Measurements from ENCODE around the gene PIP4K2A.

The PIP4K2A gene

GRCh38 chr10:22666287-22667092, 47.9 kb downstream of the PIP4K2A start:
- DNase-seq (ENCODE audit: low read depth): peak; percentile 66

DNA sequence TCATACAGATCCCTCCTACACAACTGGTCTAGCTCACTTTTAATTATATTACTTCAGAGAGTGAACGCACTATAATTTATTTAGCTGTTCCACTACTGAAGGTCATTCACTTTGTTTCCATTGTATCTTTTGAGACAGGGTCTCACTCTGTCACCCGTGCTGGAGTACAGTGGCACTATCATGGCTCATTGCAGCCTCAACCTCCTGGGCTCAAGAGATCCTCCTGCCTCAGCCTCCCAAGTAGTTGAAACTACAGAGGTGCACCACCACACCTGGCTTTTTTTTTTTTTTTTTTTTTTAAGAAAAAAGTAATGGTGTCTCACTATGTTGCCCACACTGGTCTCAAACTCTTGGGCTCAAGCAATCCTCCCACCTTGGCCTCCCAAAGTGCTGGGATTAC, 49.0 kb downstream of the PIP4K2A start:
- DNase-seq (ENCODE audit: low read depth): no peak

GRCh38 chr10:22662733-22663330, 51.5 kb downstream of the PIP4K2A start:
- no peak for DNase-seq (ENCODE audit: low read depth)

DNA sequence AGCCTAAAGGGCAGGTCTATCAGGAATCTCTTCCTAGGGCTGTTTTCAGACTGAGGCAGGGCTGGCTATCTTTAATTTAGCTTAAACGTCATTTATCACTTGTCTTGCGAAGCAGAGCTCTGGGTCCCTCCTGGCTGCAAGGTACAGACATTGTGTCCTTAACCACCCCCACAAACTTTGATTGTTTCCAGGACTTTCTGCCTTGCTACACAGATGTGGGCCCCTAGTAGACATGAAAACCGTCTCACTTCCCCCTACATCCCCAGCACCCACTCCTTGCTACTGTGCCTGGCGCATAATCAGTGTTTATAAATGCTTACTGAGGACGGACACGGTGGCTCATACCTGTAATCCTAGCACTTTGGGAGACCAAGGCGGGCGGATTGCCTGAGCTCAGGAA, 54.5 kb downstream of the PIP4K2A start:
- no peak for DNase-seq (ENCODE audit: low read depth)

DNA sequence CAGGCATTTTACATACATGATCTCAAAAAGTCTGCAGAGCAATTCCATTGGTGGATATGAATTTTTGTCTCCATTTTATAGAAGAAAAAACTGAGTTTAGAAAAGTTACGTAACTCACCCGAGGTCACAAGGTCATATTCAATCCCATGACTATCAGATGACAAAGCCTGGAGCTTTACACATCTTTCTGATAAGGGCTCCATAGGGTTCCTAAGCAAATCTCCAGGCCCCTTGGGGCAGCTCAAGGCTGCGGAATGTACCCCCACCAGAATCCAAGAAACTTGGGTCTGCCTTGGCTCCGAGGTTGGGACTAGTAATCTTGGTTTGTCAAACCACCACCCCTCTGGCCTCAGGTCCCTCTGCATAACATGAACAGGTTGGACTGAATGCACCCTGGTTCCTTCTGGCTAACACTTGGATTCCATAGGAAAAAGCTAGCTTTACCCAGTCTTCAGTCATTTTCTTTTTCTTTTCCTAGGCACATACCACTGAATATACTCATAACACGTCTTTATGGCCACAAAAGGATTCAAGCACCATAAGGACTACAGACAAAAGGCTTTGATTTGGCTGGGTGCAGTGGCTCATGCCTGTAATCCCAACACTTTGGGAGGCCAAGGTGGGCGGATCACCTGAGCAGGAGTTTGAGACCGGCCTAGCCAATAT, 55.5 kb downstream of the PIP4K2A start:
- no peak for DNase-seq (ENCODE audit: low read depth)

DNA sequence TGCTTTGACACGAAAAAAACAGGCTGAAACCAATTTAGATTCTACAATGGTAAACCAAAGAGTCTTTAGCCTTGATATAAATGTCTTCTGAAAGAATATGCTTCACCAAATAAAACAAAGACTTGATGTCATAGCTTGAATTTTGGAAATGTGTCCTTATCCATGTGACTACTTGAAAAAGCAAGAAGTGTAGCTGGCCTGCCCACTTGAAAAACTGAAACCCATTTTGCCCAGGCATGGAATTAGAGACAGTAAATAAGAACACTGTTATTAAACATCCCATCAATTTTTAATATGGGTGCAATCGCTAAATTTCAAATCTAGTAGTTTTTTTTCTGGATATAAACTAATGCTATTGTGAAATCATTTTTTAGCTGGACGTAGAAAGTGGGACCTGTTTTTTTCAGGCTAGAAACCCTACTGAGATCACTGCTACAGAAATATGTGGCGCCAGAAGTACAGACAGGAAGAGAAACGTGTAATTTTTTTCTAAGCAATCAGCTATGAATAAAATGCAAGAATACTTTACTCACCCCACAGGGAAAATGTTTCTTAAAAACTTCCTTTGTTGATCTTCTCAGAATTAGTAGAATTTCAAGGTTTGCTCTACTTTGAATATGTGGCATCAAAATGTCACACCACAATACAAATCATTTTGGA, 56.7 kb downstream of the PIP4K2A start:
- no peak for DNase-seq (ENCODE audit: low read depth)

- DNase-seq (ENCODE audit: low read depth): no peak
Measured at GRCh38 chr10:22657024-22657423, 57.4 kb downstream of the PIP4K2A start.

DNA sequence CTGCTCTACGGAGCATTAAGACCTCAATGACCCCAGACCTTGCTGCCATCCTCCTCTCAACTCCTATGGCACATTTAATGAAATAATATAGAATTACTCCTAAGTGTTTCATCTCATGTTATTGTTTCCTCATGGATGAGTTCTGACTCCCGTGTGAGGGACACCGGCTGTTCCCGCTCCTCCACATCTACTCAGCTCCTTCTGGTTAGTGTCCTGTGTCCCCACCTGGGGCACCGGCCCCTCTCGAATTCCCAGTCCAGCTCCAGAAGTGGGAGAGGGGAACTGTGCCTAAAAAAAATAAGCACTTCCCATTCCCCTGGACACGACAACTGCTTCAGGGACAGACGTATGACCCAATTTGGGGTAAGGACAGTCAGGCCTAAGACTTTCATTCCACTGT, 58.3 kb downstream of the PIP4K2A start:
- no peak for DNase-seq (ENCODE audit: low read depth)

DNA sequence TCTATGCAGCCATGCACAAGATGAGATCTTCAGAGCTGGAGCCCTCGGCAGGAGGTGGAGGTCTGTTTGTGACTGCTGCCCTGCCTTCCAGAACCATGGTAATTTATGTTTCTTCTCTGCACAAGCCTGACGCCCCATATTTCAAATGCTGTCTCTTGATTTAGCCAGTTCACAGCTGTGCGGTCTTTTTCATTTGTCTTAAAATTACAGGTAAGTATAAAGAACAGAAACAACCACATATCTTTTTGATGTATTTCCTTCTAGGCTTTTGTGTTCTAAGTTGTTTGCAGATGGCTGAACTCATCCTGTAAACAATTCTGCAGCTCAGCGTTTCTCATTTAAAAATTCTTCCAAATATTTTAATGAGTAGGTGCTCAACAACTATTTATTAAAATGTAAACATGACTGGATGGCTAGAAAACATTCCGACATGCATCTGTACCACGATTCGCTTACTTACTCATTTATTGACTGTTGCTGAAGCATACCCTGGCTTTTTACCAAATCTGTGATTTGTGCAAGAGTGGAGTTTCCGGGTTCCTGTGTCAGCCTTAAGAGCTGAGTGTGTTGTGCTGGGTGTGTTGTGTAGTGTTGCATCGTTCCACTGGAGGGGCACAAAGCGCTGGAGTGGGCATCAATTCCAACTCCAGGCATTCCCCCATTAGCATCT, 58.9 kb downstream of the PIP4K2A start:
- DNase-seq (ENCODE audit: low read depth): peak; percentile 45

- no peak for DNase-seq (ENCODE audit: low read depth)
Measured at GRCh38 chr10:22652988-22653481, 61.3 kb downstream of the PIP4K2A start.

DNA sequence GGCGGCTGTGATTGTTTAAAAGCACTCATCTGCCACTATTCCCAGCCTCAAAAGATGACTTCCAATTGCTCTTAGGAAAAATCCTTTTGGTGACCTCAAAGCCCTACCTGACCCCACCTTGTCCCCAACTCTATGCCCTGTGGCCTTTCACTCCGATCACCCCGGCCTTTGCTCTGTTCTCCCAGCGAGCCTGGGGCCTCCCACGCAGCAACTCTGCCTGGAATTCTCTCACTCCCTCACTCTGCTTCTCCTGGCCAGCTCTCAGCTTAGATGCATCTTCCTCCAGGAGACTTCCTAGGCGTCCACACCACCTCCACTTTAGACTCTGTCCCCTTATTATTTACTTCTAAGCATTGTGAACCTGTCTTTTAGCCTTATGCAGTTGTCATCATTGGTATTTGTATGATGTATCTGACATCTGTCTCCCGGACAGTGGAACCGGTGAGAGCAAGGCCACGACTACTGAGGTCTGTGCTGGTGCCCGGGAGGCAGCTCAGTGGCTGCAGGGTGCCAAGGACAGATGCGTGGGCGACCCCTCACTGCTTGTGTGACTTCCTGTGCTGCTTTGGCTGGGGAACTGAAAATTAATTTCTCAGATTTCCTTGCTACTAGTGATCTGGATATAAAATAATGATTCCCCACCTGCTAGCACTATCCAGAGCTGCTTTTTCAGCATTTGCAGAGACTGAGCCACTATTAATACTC, 63.0 kb downstream of the PIP4K2A start:
- no peak for DNase-seq (ENCODE audit: low read depth)

- no peak for DNase-seq (ENCODE audit: low read depth)
Measured at GRCh38 chr10:22649994-22650393, 64.4 kb downstream of the PIP4K2A start.

GRCh38 chr10:22649390-22649841, 65.0 kb downstream of the PIP4K2A start:
- no peak for DNase-seq (ENCODE audit: low read depth)

- no peak for DNase-seq (ENCODE audit: low read depth)
Measured at GRCh38 chr10:22648547-22648961, 65.8 kb downstream of the PIP4K2A start.

GRCh38 chr10:22647244-22647643, 67.1 kb downstream of the PIP4K2A start:
- no peak for DNase-seq (ENCODE audit: low read depth)

- DNase-seq (ENCODE audit: low read depth): no peak
Measured at GRCh38 chr10:22646388-22646853, 68.0 kb downstream of the PIP4K2A start.

GRCh38 chr10:22644222-22644621, 70.2 kb downstream of the PIP4K2A start:
- DNase-seq (ENCODE audit: low read depth): no peak

GRCh38 chr10:22643775-22644174, 70.6 kb downstream of the PIP4K2A start:
- no peak for DNase-seq (ENCODE audit: low read depth)

DNA sequence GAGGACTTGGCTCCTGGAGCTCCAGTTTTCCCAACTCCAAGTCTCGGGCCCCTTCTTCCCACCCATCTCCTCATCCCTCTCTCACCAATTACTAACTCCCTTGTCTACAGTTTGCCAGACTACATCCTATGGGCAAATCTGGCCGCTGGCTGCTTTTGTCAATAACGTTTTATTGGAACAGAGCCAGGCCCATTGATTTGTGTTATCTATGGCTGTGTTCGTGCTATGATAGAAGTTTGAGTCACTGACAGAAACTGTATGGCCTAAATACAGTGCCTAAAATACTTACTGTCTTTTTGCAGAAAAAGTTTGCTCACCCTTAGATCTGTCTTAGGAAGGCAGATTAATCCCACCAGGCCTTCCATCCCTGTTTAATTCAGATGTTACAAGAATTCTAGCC, 71.3 kb downstream of the PIP4K2A start:
- DNase-seq (ENCODE audit: low read depth): no peak

DNA sequence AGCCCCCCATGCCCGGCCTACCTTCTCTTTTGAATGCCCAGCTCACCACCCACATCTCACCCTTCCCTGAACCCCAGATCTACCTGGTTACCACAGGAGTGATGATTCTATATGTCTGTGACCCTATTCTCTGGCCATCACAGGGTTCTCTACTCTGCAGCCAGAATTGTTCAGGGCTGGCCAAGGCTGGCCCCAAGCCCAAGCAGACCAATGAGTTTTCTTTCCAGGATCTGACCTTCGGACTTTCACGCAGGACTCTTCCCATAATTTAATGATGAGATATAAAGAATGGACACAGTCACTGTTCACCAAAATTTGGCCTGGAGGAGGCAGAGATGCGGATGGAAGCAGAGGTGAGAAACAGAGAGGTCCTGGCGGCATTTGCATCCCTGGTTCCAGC, 72.6 kb downstream of the PIP4K2A start:
- DNase-seq (ENCODE audit: low read depth): no peak

GRCh38 chr10:22640359-22640758, 74.0 kb downstream of the PIP4K2A start:
- no peak for DNase-seq (ENCODE audit: low read depth)

Data from T follicular helper cell (primary cell).